ENCODE measurements around the gene AHI1.

- TF ChIP-seq, protein P1, sequence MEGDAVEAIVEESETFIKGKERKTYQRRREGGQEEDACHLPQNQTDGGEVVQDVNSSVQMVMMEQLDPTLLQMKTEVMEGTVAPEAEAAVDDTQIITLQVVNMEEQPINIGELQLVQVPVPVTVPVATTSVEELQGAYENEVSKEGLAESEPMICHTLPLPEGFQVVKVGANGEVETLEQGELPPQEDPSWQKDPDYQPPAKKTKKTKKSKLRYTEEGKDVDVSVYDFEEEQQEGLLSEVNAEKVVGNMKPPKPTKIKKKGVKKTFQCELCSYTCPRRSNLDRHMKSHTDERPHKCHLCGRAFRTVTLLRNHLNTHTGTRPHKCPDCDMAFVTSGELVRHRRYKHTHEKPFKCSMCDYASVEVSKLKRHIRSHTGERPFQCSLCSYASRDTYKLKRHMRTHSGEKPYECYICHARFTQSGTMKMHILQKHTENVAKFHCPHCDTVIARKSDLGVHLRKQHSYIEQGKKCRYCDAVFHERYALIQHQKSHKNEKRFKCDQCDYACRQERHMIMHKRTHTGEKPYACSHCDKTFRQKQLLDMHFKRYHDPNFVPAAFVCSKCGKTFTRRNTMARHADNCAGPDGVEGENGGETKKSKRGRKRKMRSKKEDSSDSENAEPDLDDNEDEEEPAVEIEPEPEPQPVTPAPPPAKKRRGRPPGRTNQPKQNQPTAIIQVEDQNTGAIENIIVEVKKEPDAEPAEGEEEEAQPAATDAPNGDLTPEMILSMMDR (IDR thresholded peaks at IDR 0.05), result no peak
- TF ChIP-seq ZFX (IDR thresholded peaks at IDR 0.05; ENCODE audit: borderline replicate concordance), result no peak
Measured at GRCh38 chr6:135372758-135373157, 124.8 kb downstream of the AHI1 start.
